Ureter (tissue), 1 donor: Measurements from ENCODE around the gene OBSCN. TPM values are rescaled to one million over a fixed set of nuclear protein-coding genes. Genes with fewer than 3 reads are reported as not detected.

Experiments used
- DNase-seq: peaks from one replicate; pipeline ENCODE4 v3.0.0-alpha.2; 2020; ENCODE audit warnings: low spot score
- total RNA-seq: library from RNA; stranded (reverse); gene quantifications from one replicate; pipeline ENCODE4 v1.2.4, GENCODE V29; 2023
- donor health status: DM: yes; HTN: yes; CAD: no.

The OBSCN gene
- total RNA-seq, 1 donor from 2014 or later: 42.2 TPM

GRCh38 chr1:228317891-228318810 lies 110.3 kb downstream of the OBSCN start:
- DNase-seq: peak; percentile 34

GRCh38 chr1:228318823-228319241 lies 111.0 kb downstream of the OBSCN start:
- peak; percentile 33 for DNase-seq

GRCh38 chr1:228319352-228320088 lies 111.7 kb downstream of the OBSCN start:
- DNase-seq: no peak

- no peak for DNase-seq
These were observed 112.5 kb downstream of the OBSCN start for GRCh38 chr1:228320394-228320793.

- DNase-seq: no peak
These were observed 113.6 kb downstream of the OBSCN start for GRCh38 chr1:228321435-228321834.

GRCh38 chr1:228321895-228322294 lies 114.1 kb downstream of the OBSCN start:
- no peak for DNase-seq

GRCh38 chr1:228323401-228323800 lies 115.6 kb downstream of the OBSCN start:
- DNase-seq: peak; percentile 34

- DNase-seq: no peak
These were observed 117.4 kb downstream of the OBSCN start for GRCh38 chr1:228325267-228325666.

GRCh38 chr1:228329887-228330286 lies 122.0 kb downstream of the OBSCN start:
- DNase-seq: no peak

- no peak for DNase-seq
These were observed 125.2 kb downstream of the OBSCN start for GRCh38 chr1:228332797-228333738.

- no peak for DNase-seq
These were observed 125.9 kb downstream of the OBSCN start for GRCh38 chr1:228333739-228334115.

GRCh38 chr1:228334226-228334935 lies 126.5 kb downstream of the OBSCN start:
- DNase-seq: no peak

GRCh38 chr1:228334954-228335353 lies 127.1 kb downstream of the OBSCN start:
- DNase-seq: no peak

GRCh38 chr1:228335406-228336307 lies 127.8 kb downstream of the OBSCN start:
- no peak for DNase-seq

GRCh38 chr1:228336308-228337030 lies 128.6 kb downstream of the OBSCN start:
- no peak for DNase-seq

GRCh38 chr1:228337031-228337564 lies 129.3 kb downstream of the OBSCN start:
- no peak for DNase-seq

- DNase-seq: no peak
These were observed 130.1 kb downstream of the OBSCN start for GRCh38 chr1:228337711-228338520.

- DNase-seq: no peak
These were observed 130.7 kb downstream of the OBSCN start for GRCh38 chr1:228338521-228339051.
